Measurements from ENCODE around the gene MTO1. TPM values are rescaled to one million over a fixed set of nuclear protein-coding genes. Genes with fewer than 3 reads are reported as not detected.
A peak's percentile ranks its signal among the peaks of the same experiment; 100 is the strongest.
"Not testable (repeated sequence)": the region's sequence is repeated elsewhere in the genome, so short reads cannot be mapped to it uniquely, and the experiment has no call there.

Gene MTO1
- total and polyA plus RNA-seq, 12 donors, result 14.0 to 29.9 (median 22.9) TPM

GRCh38 chr6:73538116-73538779 lies 76.7 kb downstream of the MTO1 start:
- H3K4me1 ChIP-seq (replicated peaks in 1 of 2), result no peaks in the 10 kb centered on the region
- 91 to 94% (median 94%) methylated on average over 10 of the region's 10 CpGs for WGBS, 4 donors
- H3K27ac ChIP-seq, result no peak overlapping the region
- H3K36me3 ChIP-seq (replicated peaks in 1 of 2), result no peaks in the 10 kb centered on the region
- TF ChIP-seq CTCF (IDR thresholded peaks at IDR 0.05), result no peak
- no peak for TF ChIP-seq POLR2A (IDR thresholded peaks at IDR 0.05)
- intact Hi-C loops (cut with DNase I), result no loop called here
- H3K9me3 ChIP-seq (replicated peaks in 1 of 3), result no peaks in the 10 kb centered on the region
- no peaks in the 10 kb centered on the region for H3K27me3 ChIP-seq
- DNase-seq, result peak in 1 of 7 donors; percentile 2
- no peak overlapping the region for H3K4me3 ChIP-seq

- H3K36me3 ChIP-seq (replicated peaks in 1 of 2); intact Hi-C loops (cut with DNase I); H3K4me1 ChIP-seq (replicated peaks in 1 of 2); H3K27me3 ChIP-seq; H3K27ac ChIP-seq; H3K4me3 ChIP-seq; H3K9me3 ChIP-seq (replicated peaks in 1 of 3); DNase-seq: not testable (repeated sequence)
- WGBS, 4 donors, result 85 to 91% (median 86%) methylated on average over 1 to 3 of the region's 3 CpGs
Observed at GRCh38 chr6:73542481-73542880, 80.9 kb downstream of the MTO1 start.

GRCh38 chr6:73542891-73543290 lies 81.4 kb downstream of the MTO1 start:
- no peaks in the 10 kb centered on the region for H3K9me3 ChIP-seq (replicated peaks in 1 of 3)
- no peak for TF ChIP-seq CTCF (IDR thresholded peaks at IDR 0.05)
- TF ChIP-seq POLR2A (IDR thresholded peaks at IDR 0.05), result no peak
- H3K27me3 ChIP-seq, result no peaks in the 10 kb centered on the region
- H3K4me1 ChIP-seq (replicated peaks in 1 of 2), result no peaks in the 10 kb centered on the region
- H3K36me3 ChIP-seq (replicated peaks in 1 of 2), result no peaks in the 10 kb centered on the region
- intact Hi-C loops (cut with DNase I), result no loop called here
- WGBS, 4 donors, result 85 to 96% (median 90%) methylated on average over 5 of the region's 5 CpGs
- no peak overlapping the region for H3K4me3 ChIP-seq
- H3K27ac ChIP-seq, result no peak overlapping the region
- no peak for DNase-seq

GRCh38 chr6:73547036-73547435 lies 85.5 kb downstream of the MTO1 start:
- H3K9me3 ChIP-seq (replicated peaks in 1 of 3), result no peaks in the 10 kb centered on the region
- H3K36me3 ChIP-seq (replicated peaks in 1 of 2), result no peaks in the 10 kb centered on the region
- H3K4me1 ChIP-seq (replicated peaks in 1 of 2), result no peaks in the 10 kb centered on the region
- DNase-seq, result no peak
- intact Hi-C loops (cut with DNase I), result no loop called here
- H3K27ac ChIP-seq, result no peak overlapping the region
- no peak overlapping the region for H3K4me3 ChIP-seq
- no peaks in the 10 kb centered on the region for H3K27me3 ChIP-seq
- WGBS, 4 donors, result 79 to 92% (median 82%) methylated on average over 1 of the region's 1 CpG
- TF ChIP-seq CTCF (IDR thresholded peaks at IDR 0.05), result no peak
- no peak for TF ChIP-seq POLR2A (IDR thresholded peaks at IDR 0.05)

Measured in adrenal gland (tissue), 12 donors.